Measurements from ENCODE around the gene EBF3. TPM values are rescaled to one million over a fixed set of nuclear protein-coding genes. Genes with fewer than 3 reads are reported as not detected.

Gene EBF3
- total and polyA plus RNA-seq, 9 of the 15 experiments (the other 6 are each of a cell fraction or from before 2014, with no cell fraction given) = not detected

- POLR2A ChIA-PET = no interaction called here
- H3K27me3 ChIP-seq (ENCODE audit: control insufficient read depth in 2 of 2, insufficient read depth in 2 of 2, low read length in 2 of 2) = peaks cover 10 to 12% of the 10 kb centered on the region in 2 experiments; a peak in 4 of 5 replicates
- no peaks in the 10 kb centered on the region for H3K36me3 ChIP-seq (ENCODE audit: control insufficient read depth, insufficient read depth, low read length)
- no peak overlapping the region for H3K27ac ChIP-seq (ENCODE audit: extremely low read depth, low read depth, low read length)
- no peaks in the 10 kb centered on the region for H3K9me3 ChIP-seq (replicated peaks; ENCODE audit: control insufficient read depth, insufficient read depth, low read depth, low read length)
- H3K4me1 ChIP-seq (replicated peaks in 1 of 2; ENCODE audit: control insufficient read depth in 2 of 2, insufficient read depth in 2 of 2, low read length in 2 of 2) = no peaks in the 10 kb centered on the region
- DNase-seq (ENCODE audit: extremely low read depth in 1 of 4, low spot score in 3 of 4) = no peak
- 0% methylated on average over 6 of the region's 9 CpGs for WGBS (ENCODE audit: insufficient coverage, low coverage, missing lambda C conversion rate)
- H2AFZ ChIP-seq (ENCODE audit: low read depth, low read length) = no peak overlapping the region
- no peaks in the 10 kb centered on the region for H4K20me1 ChIP-seq (replicated peaks; ENCODE audit: control insufficient read depth, insufficient read depth, low read length)
- in situ Hi-C loops (cut with MboI) = no loop called here
- no peak overlapping the region for H3K4me3 ChIP-seq
- BruUV-seq (replicated peaks) = no TSS peak
- no peak overlapping the region for H3K4me2 ChIP-seq (ENCODE audit: insufficient read depth, low read length)
- CTCF ChIA-PET (ENCODE audit: low intra/inter-chr PET ratio) = no interaction called here
- no peak for ATAC-seq
- no peak for FAIRE-seq
- intact Hi-C loops (cut with micrococcal nuclease) = no loop called here
- H3K79me2 ChIP-seq (ENCODE audit: control insufficient read depth, insufficient read depth, low read length) = no peaks in the 10 kb centered on the region
- no peaks in the 10 kb centered on the region for H3K9me1 ChIP-seq (ENCODE audit: control insufficient read depth, insufficient read depth, low read length)
- TF ChIP-seq HNRNPH1 (optimal IDR thresholded peaks at IDR 0.05; ENCODE audit: low read depth, low read length) (no peak), ZNF695 (CRISPR knock-in tag; IDR thresholded peaks at IDR 0.05) (no peak), BRD9 (IDR thresholded peaks at IDR 0.05; ENCODE audit: low read depth, partially characterized antibody) (no peak), JUNB (CRISPR knock-in tag; conservative IDR thresholded peaks at IDR 0.05) (no peak)
- no peak overlapping the region for H3K9ac ChIP-seq (ENCODE audit: insufficient read depth in 1 of 2, low read depth in 2 of 2, low read length in 2 of 2)
These were observed 45.2 kb upstream of the EBF3 start for GRCh38 chr10:130009228-130009627.

- ChIA-PET CTCF (ENCODE audit: low intra/inter-chr PET ratio) (no interaction called here), POLR2A (no interaction called here)
- Histone ChIP-seq H3K4me3 (no peak overlapping the region), H3K9me3 (replicated peaks; ENCODE audit: control insufficient read depth, insufficient read depth, low read depth, low read length) (no peaks in the 10 kb centered on the region), H3K27ac (ENCODE audit: extremely low read depth, low read depth, low read length) (no peak overlapping the region), H3K4me2 (ENCODE audit: insufficient read depth, low read length) (no peak overlapping the region), H2AFZ (ENCODE audit: low read depth, low read length) (no peak overlapping the region), H3K9me1 (ENCODE audit: control insufficient read depth, insufficient read depth, low read length) (no peaks in the 10 kb centered on the region), H3K36me3 (ENCODE audit: control insufficient read depth, insufficient read depth, low read length) (no peaks in the 10 kb centered on the region), H3K79me2 (ENCODE audit: control insufficient read depth, insufficient read depth, low read length) (no peaks in the 10 kb centered on the region), H3K4me1 (replicated peaks in 1 of 2; ENCODE audit: control insufficient read depth in 2 of 2, insufficient read depth in 2 of 2, low read length in 2 of 2) (no peaks in the 10 kb centered on the region), H3K9ac (ENCODE audit: insufficient read depth in 1 of 2, low read depth in 2 of 2, low read length in 2 of 2) (no peak overlapping the region), H3K27me3 (ENCODE audit: control insufficient read depth in 2 of 2, insufficient read depth in 2 of 2, low read length in 2 of 2) (no peaks in the 10 kb centered on the region), H4K20me1 (replicated peaks; ENCODE audit: control insufficient read depth, insufficient read depth, low read length) (no peaks in the 10 kb centered on the region)
- no peak for ATAC-seq
- no TSS peak for BruUV-seq (replicated peaks)
- intact Hi-C loops (cut with micrococcal nuclease) (no loop called here), in situ Hi-C loops (cut with MboI) (no loop called here)
- WGBS (ENCODE audit: insufficient coverage, low coverage, missing lambda C conversion rate) = 0% methylated on average over 6 of the region's 8 CpGs
- DNase-seq (ENCODE audit: extremely low read depth in 1 of 4, low spot score in 3 of 4) = no peak
- FAIRE-seq = no peak
- TF ChIP-seq BRCA1 (IDR thresholded peaks at IDR 0.05) (no peak), BRCA1 (CRISPR knock-in tag; IDR thresholded peaks at IDR 0.05) (no peak), ZNF696 (CRISPR knock-in tag; conservative IDR thresholded peaks at IDR 0.05) (no peak), BRF2 (IDR thresholded peaks at IDR 0.05; ENCODE audit: borderline replicate concordance, insufficient read depth, insufficient read length) (no peak), POLR2AphosphoS5 (IDR thresholded peaks at IDR 0.05; ENCODE audit: control insufficient read depth, insufficient read depth, low read depth, low read length) (no peak), PRDM10 (IDR thresholded peaks at IDR 0.05; ENCODE audit: partially characterized antibody) (no peak), PRMT5 (CRISPR knock-in tag; IDR thresholded peaks at IDR 0.05) (no peak), SMARCE1 (IDR thresholded peaks at IDR 0.05) (no peak)
These were observed 39.9 kb upstream of the EBF3 start for GRCh38 chr10:130003787-130004613.
